ENCODE results near the gene FAM117A.

Gene FAM117A

GRCh38 chr17:49748223-49748622, 15.7 kb downstream of the FAM117A start:
- no peak overlapping the region for H3K9ac ChIP-seq (ENCODE audit: low read depth, low read length, poor library complexity)
- no CpG with 5 or more reads among the region's 3 CpGs for WGBS, 2 donors (ENCODE audit: extremely low coverage in 2 of 2, insufficient read length in 2 of 2, insufficient replicate concordance in 1 of 2)
- no peak overlapping the region for H3K4ac ChIP-seq (ENCODE audit: low read length)
- H2AFZ ChIP-seq (ENCODE audit: low read length), result no peak overlapping the region
- no peaks in the 10 kb centered on the region for H3K9me3 ChIP-seq (replicated peaks in 1 of 2; ENCODE audit: control insufficient read depth in 2 of 2, insufficient read depth in 1 of 2, low read depth in 1 of 2, low read length in 2 of 2)
- H2BK15ac ChIP-seq (ENCODE audit: low read length), result no peak overlapping the region
- peaks cover 0 to 4% of the 10 kb centered on the region in 2 donors for H3K36me3 ChIP-seq (replicated peaks in 1 of 2; ENCODE audit: control insufficient read depth in 2 of 2, insufficient read depth in 2 of 2, low read length in 2 of 2)
- no peak overlapping the region for H4K91ac ChIP-seq (ENCODE audit: low read depth, low read length, poor library complexity)
- no peak overlapping the region for H2AK5ac ChIP-seq (ENCODE audit: low read depth, low read length)
- H3K18ac ChIP-seq (ENCODE audit: low read length), result no peak overlapping the region
- H3K23ac ChIP-seq (ENCODE audit: low read depth, low read length, poor library complexity), result no peak overlapping the region
- H3K4me3 ChIP-seq (ENCODE audit: low read length in 2 of 2), result no peak overlapping the region
- no peak for DNase-seq (ENCODE audit: low spot score)
- no peak overlapping the region for H3K4me2 ChIP-seq (ENCODE audit: insufficient read depth, low read length, poor library complexity, severe bottlenecking)
- no peak overlapping the region for H2BK12ac ChIP-seq (ENCODE audit: low read length)
- H2BK5ac ChIP-seq (ENCODE audit: low read length), result no peak overlapping the region
- H3K27ac ChIP-seq (replicated peaks; ENCODE audit: low read length), result no peak overlapping the region
- peaks cover 2% of the 10 kb centered on the region for H3K79me1 ChIP-seq (ENCODE audit: low read depth, low read length)
- no peak overlapping the region for H3K14ac ChIP-seq (ENCODE audit: low read length)
- no peak overlapping the region for H2BK120ac ChIP-seq (ENCODE audit: low read depth, low read length)
- H3K27me3 ChIP-seq (ENCODE audit: control insufficient read depth in 3 of 3, insufficient read depth in 3 of 3, low read depth in 1 of 3, low read length in 3 of 3), result no peaks in the 10 kb centered on the region
- no peak overlapping the region for H4K8ac ChIP-seq (ENCODE audit: low read depth, low read length)
- no peaks in the 10 kb centered on the region for H3K4me1 ChIP-seq (ENCODE audit: control insufficient read depth in 2 of 2, insufficient read depth in 1 of 2, low read depth in 1 of 2, low read length in 2 of 2)

GRCh38 chr17:49747632-49748031, 16.3 kb downstream of the FAM117A start:
- WGBS, 2 donors (ENCODE audit: extremely low coverage in 2 of 2, insufficient read length in 2 of 2, insufficient replicate concordance in 1 of 2), result no CpG with 5 or more reads among the region's 1 CpG

GRCh38 chr17:49746791-49747490, 17.0 kb downstream of the FAM117A start:
- Histone ChIP-seq H3K9ac (ENCODE audit: low read depth, low read length, poor library complexity) (no peak overlapping the region), H3K4me3 (ENCODE audit: low read length in 2 of 2) (no peak overlapping the region), H3K4me1 (ENCODE audit: control insufficient read depth in 2 of 2, insufficient read depth in 1 of 2, low read depth in 1 of 2, low read length in 2 of 2) (no peaks in the 10 kb centered on the region), H2BK5ac (ENCODE audit: low read length) (no peak overlapping the region), H3K9me3 (replicated peaks in 1 of 2; ENCODE audit: control insufficient read depth in 2 of 2, insufficient read depth in 1 of 2, low read depth in 1 of 2, low read length in 2 of 2) (no peaks in the 10 kb centered on the region), H3K4me2 (ENCODE audit: insufficient read depth, low read length, poor library complexity, severe bottlenecking) (no peak overlapping the region), H4K91ac (ENCODE audit: low read depth, low read length, poor library complexity) (no peak overlapping the region), H2BK12ac (ENCODE audit: low read length) (no peak overlapping the region), H4K8ac (ENCODE audit: low read depth, low read length) (no peak overlapping the region), H3K14ac (ENCODE audit: low read length) (no peak overlapping the region), H3K27me3 (ENCODE audit: control insufficient read depth in 3 of 3, insufficient read depth in 3 of 3, low read depth in 1 of 3, low read length in 3 of 3) (no peaks in the 10 kb centered on the region), H3K27ac (replicated peaks; ENCODE audit: low read length) (no peak overlapping the region), H2BK120ac (ENCODE audit: low read depth, low read length) (no peak overlapping the region), H2AFZ (ENCODE audit: low read length) (no peak overlapping the region), H3K79me1 (ENCODE audit: low read depth, low read length) (no peaks in the 10 kb centered on the region), H3K18ac (ENCODE audit: low read length) (no peak overlapping the region), H3K4ac (ENCODE audit: low read length) (no peak overlapping the region), H3K23ac (ENCODE audit: low read depth, low read length, poor library complexity) (no peak overlapping the region), H3K36me3 (replicated peaks in 1 of 2; ENCODE audit: control insufficient read depth in 2 of 2, insufficient read depth in 2 of 2, low read length in 2 of 2) (peaks cover 0 to 4% of the 10 kb centered on the region in 2 donors), H2AK5ac (ENCODE audit: low read depth, low read length) (no peak overlapping the region), H2BK15ac (ENCODE audit: low read length) (no peak overlapping the region)
- no peak for DNase-seq (ENCODE audit: low spot score)
- no CpG with 5 or more reads among the region's 5 CpGs for WGBS, 2 donors (ENCODE audit: extremely low coverage in 2 of 2, insufficient read length in 2 of 2, insufficient replicate concordance in 1 of 2)

More at GRCh38 chr17:49747632-49748031, 16.3 kb downstream of the FAM117A start:
- no peak overlapping the region for H3K4me3 ChIP-seq (ENCODE audit: low read length in 2 of 2)
- no peak overlapping the region for H3K23ac ChIP-seq (ENCODE audit: low read depth, low read length, poor library complexity)
- H3K4ac ChIP-seq (ENCODE audit: low read length), result no peak overlapping the region
- H2BK120ac ChIP-seq (ENCODE audit: low read depth, low read length), result no peak overlapping the region
- H3K27me3 ChIP-seq (ENCODE audit: control insufficient read depth in 3 of 3, insufficient read depth in 3 of 3, low read depth in 1 of 3, low read length in 3 of 3), result no peaks in the 10 kb centered on the region
- peaks cover 0 to 4% of the 10 kb centered on the region in 2 donors for H3K36me3 ChIP-seq (replicated peaks in 1 of 2; ENCODE audit: control insufficient read depth in 2 of 2, insufficient read depth in 2 of 2, low read length in 2 of 2)
- H3K79me1 ChIP-seq (ENCODE audit: low read depth, low read length), result peaks cover 2% of the 10 kb centered on the region
- no peak overlapping the region for H3K27ac ChIP-seq (replicated peaks; ENCODE audit: low read length)
- H3K4me1 ChIP-seq (ENCODE audit: control insufficient read depth in 2 of 2, insufficient read depth in 1 of 2, low read depth in 1 of 2, low read length in 2 of 2), result no peaks in the 10 kb centered on the region
- no peak for DNase-seq (ENCODE audit: low spot score)
- H2BK5ac ChIP-seq (ENCODE audit: low read length), result no peak overlapping the region
- H2AK5ac ChIP-seq (ENCODE audit: low read depth, low read length), result no peak overlapping the region
- no peak overlapping the region for H2BK12ac ChIP-seq (ENCODE audit: low read length)
- no peaks in the 10 kb centered on the region for H3K9me3 ChIP-seq (replicated peaks in 1 of 2; ENCODE audit: control insufficient read depth in 2 of 2, insufficient read depth in 1 of 2, low read depth in 1 of 2, low read length in 2 of 2)
- H3K4me2 ChIP-seq (ENCODE audit: insufficient read depth, low read length, poor library complexity, severe bottlenecking), result no peak overlapping the region
- H2BK15ac ChIP-seq (ENCODE audit: low read length), result no peak overlapping the region
- no peak overlapping the region for H4K91ac ChIP-seq (ENCODE audit: low read depth, low read length, poor library complexity)
- no peak overlapping the region for H3K9ac ChIP-seq (ENCODE audit: low read depth, low read length, poor library complexity)
- no peak overlapping the region for H3K14ac ChIP-seq (ENCODE audit: low read length)
- H2AFZ ChIP-seq (ENCODE audit: low read length), result no peak overlapping the region
- no peak overlapping the region for H3K18ac ChIP-seq (ENCODE audit: low read length)
- H4K8ac ChIP-seq (ENCODE audit: low read depth, low read length), result no peak overlapping the region

- H3K27ac ChIP-seq (replicated peaks; ENCODE audit: low read length), result no peak overlapping the region
These were observed 18.5 kb downstream of the FAM117A start for GRCh38 chr17:49745175-49746139.

More at GRCh38 chr17:49745175-49746139, 18.5 kb downstream of the FAM117A start:
- no peak overlapping the region for H2BK5ac ChIP-seq (ENCODE audit: low read length)
- H4K8ac ChIP-seq (ENCODE audit: low read depth, low read length), result no peak overlapping the region
- no peak overlapping the region for H3K9ac ChIP-seq (ENCODE audit: low read depth, low read length, poor library complexity)
- no peaks in the 10 kb centered on the region for H3K9me3 ChIP-seq (replicated peaks in 1 of 2; ENCODE audit: control insufficient read depth in 2 of 2, insufficient read depth in 1 of 2, low read depth in 1 of 2, low read length in 2 of 2)
- H3K4me1 ChIP-seq (ENCODE audit: control insufficient read depth in 2 of 2, insufficient read depth in 1 of 2, low read depth in 1 of 2, low read length in 2 of 2), result no peaks in the 10 kb centered on the region
- H3K36me3 ChIP-seq (replicated peaks in 1 of 2; ENCODE audit: control insufficient read depth in 2 of 2, insufficient read depth in 2 of 2, low read length in 2 of 2), result peaks cover 1 to 4% of the 10 kb centered on the region in 2 donors
- H3K27me3 ChIP-seq (ENCODE audit: control insufficient read depth in 3 of 3, insufficient read depth in 3 of 3, low read depth in 1 of 3, low read length in 3 of 3), result no peaks in the 10 kb centered on the region
- whole genome bisulfite sequencing, 2 donors (ENCODE audit: extremely low coverage in 2 of 2, insufficient read length in 2 of 2, insufficient replicate concordance in 1 of 2), result no CpG with 5 or more reads among the region's 1 CpG
- H4K91ac ChIP-seq (ENCODE audit: low read depth, low read length, poor library complexity), result no peak overlapping the region
- no peak overlapping the region for H2BK120ac ChIP-seq (ENCODE audit: low read depth, low read length)
- H3K23ac ChIP-seq (ENCODE audit: low read depth, low read length, poor library complexity), result no peak overlapping the region
- H2AK5ac ChIP-seq (ENCODE audit: low read depth, low read length), result no peak overlapping the region
- no peak overlapping the region for H2BK15ac ChIP-seq (ENCODE audit: low read length)
- no peak overlapping the region for H3K14ac ChIP-seq (ENCODE audit: low read length)
- H3K18ac ChIP-seq (ENCODE audit: low read length), result no peak overlapping the region
- no peak overlapping the region for H2AFZ ChIP-seq (ENCODE audit: low read length)
- H3K4me3 ChIP-seq (ENCODE audit: low read length in 2 of 2), result no peak overlapping the region
- no peak for DNase-seq (ENCODE audit: low spot score)
- H3K4ac ChIP-seq (ENCODE audit: low read length), result no peak overlapping the region
- H2BK12ac ChIP-seq (ENCODE audit: low read length), result no peak overlapping the region
- H3K4me2 ChIP-seq (ENCODE audit: insufficient read depth, low read length, poor library complexity, severe bottlenecking), result no peak overlapping the region
- H3K79me1 ChIP-seq (ENCODE audit: low read depth, low read length), result peaks cover 2% of the 10 kb centered on the region

All from neuronal stem cell (in vitro differentiated cells).